ENCODE measurements around the gene TMEM252. TPM values are rescaled to one million over a fixed set of nuclear protein-coding genes. Genes with fewer than 3 reads are reported as not detected.
A peak's percentile ranks its signal among the peaks of the same experiment; 100 is the strongest.

TMEM252 gene
- total RNA-seq, 4 donors from 2014 or later: not detected

DNA sequence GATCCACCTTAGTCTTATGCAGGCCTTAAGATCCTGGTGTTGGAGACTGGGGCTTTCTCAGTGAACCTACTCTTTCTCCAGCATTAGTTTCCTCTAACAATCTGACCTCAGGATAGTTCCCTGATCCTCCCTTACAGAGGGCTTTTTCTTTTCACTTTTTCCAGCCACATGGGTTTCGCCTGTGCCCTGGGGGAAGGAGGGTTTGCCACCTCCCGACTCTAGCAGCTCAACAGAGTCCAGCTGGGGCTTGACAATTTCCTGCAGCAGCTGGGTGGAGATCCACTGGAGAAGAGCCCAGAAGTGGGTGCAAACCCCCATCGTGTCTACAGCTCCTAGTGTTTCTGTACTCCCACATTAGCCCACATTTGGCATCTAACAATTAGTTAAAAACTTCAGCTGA, 7.6 kb upstream of the TMEM252 start:
- DNase-seq (ENCODE audit: low spot score in 2 of 2): no peak
- no peak overlapping the region for H3K4me3 ChIP-seq
- no peaks in the 10 kb centered on the region for H3K9me3 ChIP-seq
- H3K36me3 ChIP-seq: no peaks in the 10 kb centered on the region
- no peak overlapping the region for H3K27ac ChIP-seq
- H3K27me3 ChIP-seq: no peaks in the 10 kb centered on the region
- H3K4me1 ChIP-seq: no peaks in the 10 kb centered on the region
- WGBS: 14% methylated on average over 3 of the region's 3 CpGs
- TF ChIP-seq, protein P1, sequence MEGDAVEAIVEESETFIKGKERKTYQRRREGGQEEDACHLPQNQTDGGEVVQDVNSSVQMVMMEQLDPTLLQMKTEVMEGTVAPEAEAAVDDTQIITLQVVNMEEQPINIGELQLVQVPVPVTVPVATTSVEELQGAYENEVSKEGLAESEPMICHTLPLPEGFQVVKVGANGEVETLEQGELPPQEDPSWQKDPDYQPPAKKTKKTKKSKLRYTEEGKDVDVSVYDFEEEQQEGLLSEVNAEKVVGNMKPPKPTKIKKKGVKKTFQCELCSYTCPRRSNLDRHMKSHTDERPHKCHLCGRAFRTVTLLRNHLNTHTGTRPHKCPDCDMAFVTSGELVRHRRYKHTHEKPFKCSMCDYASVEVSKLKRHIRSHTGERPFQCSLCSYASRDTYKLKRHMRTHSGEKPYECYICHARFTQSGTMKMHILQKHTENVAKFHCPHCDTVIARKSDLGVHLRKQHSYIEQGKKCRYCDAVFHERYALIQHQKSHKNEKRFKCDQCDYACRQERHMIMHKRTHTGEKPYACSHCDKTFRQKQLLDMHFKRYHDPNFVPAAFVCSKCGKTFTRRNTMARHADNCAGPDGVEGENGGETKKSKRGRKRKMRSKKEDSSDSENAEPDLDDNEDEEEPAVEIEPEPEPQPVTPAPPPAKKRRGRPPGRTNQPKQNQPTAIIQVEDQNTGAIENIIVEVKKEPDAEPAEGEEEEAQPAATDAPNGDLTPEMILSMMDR (IDR thresholded peaks at IDR 0.05): no peak
- TF ChIP-seq EP300 (IDR thresholded peaks at IDR 0.05) (no peak), POLR2AphosphoS5 (IDR thresholded peaks at IDR 0.05) (no peak), POLR2A (IDR thresholded peaks at IDR 0.05) (no peak)

DNA sequence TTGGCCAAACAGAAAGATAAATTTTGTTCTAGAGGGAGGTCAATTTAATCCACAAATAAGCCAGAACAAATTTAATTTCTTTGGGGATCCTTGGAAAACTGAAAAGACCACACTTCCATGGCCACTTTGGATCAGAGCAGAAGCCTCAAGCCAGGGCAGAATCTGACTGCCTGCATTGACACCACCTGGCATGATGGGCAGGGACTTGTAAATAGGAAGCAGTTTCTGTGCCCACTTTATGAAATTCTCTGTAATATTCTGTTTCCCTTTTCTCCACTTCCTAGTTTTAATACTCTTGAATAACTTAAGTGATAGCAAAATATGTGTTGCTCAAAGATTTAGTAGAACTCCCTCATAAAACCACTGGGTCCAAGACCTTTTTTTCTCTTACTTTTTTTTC, 6.7 kb upstream of the TMEM252 start:
- H3K9me3 ChIP-seq: no peaks in the 10 kb centered on the region
- no peaks in the 10 kb centered on the region for H3K36me3 ChIP-seq
- TF ChIP-seq, protein P1 (IDR thresholded peaks at IDR 0.05): no peak
- no peak for TF ChIP-seq EP300 (IDR thresholded peaks at IDR 0.05)
- TF ChIP-seq POLR2A (IDR thresholded peaks at IDR 0.05): no peak
- no peak for TF ChIP-seq POLR2AphosphoS5 (IDR thresholded peaks at IDR 0.05)
- no peak overlapping the region for H3K27ac ChIP-seq
- H3K4me3 ChIP-seq: no peak overlapping the region
- no peaks in the 10 kb centered on the region for H3K4me1 ChIP-seq
- no peak for DNase-seq (ENCODE audit: low spot score in 2 of 2)
- no peaks in the 10 kb centered on the region for H3K27me3 ChIP-seq

DNA sequence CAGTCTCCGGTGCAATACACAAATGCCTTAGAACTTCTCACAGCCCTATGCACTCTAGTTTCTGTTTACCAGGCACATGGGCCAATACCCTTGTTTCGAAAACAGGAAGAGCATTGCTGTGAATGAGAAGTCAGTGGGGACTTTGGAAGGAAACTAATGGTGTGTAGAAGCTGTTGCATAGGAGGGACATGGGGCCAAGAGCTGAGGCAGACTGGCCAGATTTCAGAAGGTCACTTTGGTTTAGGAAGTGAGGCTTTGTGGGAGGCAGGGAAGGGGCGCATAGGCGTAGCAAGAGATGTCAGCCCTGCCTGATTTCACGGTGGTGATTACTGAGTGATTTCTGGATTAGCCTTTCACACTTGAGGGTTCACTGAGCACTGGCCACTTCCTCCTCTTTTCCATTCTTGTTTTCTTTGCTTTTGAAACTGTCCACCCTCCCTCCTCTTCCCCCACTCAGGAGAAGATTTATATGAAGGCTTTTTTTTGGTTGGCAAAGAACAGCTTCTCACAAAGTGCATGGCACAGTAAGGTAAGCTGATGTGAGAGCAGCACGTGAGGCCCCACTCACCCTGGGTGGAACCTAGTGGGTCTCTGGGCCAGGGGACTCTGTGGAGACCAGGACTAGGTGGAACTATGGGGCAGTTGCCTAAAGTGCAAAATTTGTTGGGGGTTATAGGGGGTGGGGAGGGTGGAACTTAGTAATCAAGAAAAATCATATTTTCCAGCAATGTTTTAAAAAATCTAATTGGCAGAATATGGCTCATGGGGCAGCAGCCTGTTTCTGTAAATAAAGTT, 6.1 kb upstream of the TMEM252 start:
- WGBS: 71% methylated on average over 6 of the region's 6 CpGs

DNA sequence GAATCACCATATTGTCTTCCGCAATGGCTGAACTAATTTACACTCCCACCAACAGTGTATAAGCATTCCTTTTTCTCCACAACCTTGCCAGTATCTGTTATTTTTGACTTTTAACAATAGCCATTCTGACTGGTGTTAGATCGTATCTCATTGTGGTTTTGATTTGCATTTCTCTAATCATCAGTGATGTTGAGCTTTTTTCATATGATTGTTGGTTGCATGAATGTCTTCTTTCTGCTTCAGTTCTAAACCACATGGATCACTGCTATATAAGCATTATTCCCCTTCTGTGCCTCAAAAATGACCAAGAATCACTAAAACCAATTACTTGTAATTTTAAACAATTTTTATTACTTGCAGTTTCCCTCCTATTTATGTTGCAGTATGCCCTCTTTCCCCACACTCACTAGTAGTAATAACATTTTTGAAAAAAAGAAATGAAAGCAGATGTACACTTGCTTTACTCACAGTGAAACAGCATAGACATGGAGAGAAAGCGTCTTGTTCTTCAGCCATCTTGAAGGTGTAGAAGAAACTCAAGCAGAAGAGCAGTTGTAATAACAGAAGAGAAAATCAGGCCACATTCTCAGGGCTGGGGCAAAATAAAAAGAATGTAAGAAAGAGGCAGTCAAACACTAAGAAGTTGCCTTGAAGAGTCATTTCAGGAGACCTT, 4.5 kb upstream of the TMEM252 start:
- H3K4me3 ChIP-seq: no peak overlapping the region
- no peaks in the 10 kb centered on the region for H3K9me3 ChIP-seq
- no peaks in the 10 kb centered on the region for H3K4me1 ChIP-seq
- 88% methylated on average over 3 of the region's 3 CpGs for WGBS
- H3K27ac ChIP-seq: no peak overlapping the region
- DNase-seq (ENCODE audit: low spot score in 2 of 2): no peak
- H3K27me3 ChIP-seq: no peaks in the 10 kb centered on the region
- H3K36me3 ChIP-seq: no peaks in the 10 kb centered on the region
- TF ChIP-seq, protein P1 (IDR thresholded peaks at IDR 0.05): no peak
- TF ChIP-seq POLR2AphosphoS5 (IDR thresholded peaks at IDR 0.05): no peak
- no peak for TF ChIP-seq EP300 (IDR thresholded peaks at IDR 0.05)
- no peak for TF ChIP-seq POLR2A (IDR thresholded peaks at IDR 0.05)

More for the DNA sequence above, 6.1 kb upstream of the TMEM252 start:
- Histone ChIP-seq H3K4me1 (no peaks in the 10 kb centered on the region), H3K27ac (peak overlapping the region; percentile 50), H3K36me3 (no peaks in the 10 kb centered on the region), H3K4me3 (no peak overlapping the region), H3K27me3 (no peaks in the 10 kb centered on the region), H3K9me3 (no peaks in the 10 kb centered on the region)
- DNase-seq (ENCODE audit: low spot score in 2 of 2): no peak
- TF ChIP-seq EP300 (IDR thresholded peaks at IDR 0.05): no peak

DNA sequence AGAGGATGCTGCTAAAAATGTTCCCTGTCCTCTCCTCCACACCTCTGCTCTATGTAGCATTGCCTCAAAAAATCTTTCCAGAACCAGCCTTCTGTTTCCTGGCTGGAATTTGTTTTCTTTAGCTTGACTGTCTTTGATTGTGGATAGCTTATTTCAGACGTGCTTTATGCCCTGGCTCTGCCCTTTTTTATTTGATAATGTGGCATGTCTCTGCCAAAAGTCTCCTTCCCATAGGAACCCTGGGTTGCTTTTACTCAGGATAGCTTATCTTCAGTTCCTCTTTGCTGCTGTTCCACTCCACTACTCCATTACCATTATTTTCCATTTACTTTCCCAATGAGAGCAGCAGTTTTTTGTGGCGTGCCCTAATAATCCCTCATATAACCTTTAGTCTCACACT, 885 bp upstream of the TMEM252 start:
- 47% methylated on average over 2 of the region's 2 CpGs for WGBS
- Histone ChIP-seq H3K27ac (no peak overlapping the region), H3K27me3 (no peaks in the 10 kb centered on the region), H3K4me3 (no peak overlapping the region), H3K36me3 (no peaks in the 10 kb centered on the region), H3K4me1 (no peaks in the 10 kb centered on the region), H3K9me3 (no peaks in the 10 kb centered on the region)
- TF ChIP-seq, protein P1 (IDR thresholded peaks at IDR 0.05): no peak
- TF ChIP-seq POLR2AphosphoS5 (IDR thresholded peaks at IDR 0.05) (no peak), POLR2A (IDR thresholded peaks at IDR 0.05) (no peak), EP300 (IDR thresholded peaks at IDR 0.05) (no peak)
- DNase-seq (ENCODE audit: low spot score in 2 of 2): no peak

Measured in suprapubic skin (tissue), 4 donors.